Tibial nerve (tissue), 4 donors: ENCODE data around the gene TRAPPC3L. TPM values are rescaled to one million over a fixed set of nuclear protein-coding genes. Genes with fewer than 3 reads are reported as not detected.

Experiments
- DNase-seq, 2 donors: peaks; one replicate each; pipeline ENCODE4 v3.0.0-alpha.2; 2019; ENCODE audit warnings: low spot score in 2 of 2
- H3K27ac ChIP-seq, 4 donors: fragments of 200-600 bp; sonication (generic) in 3 of 4; one replicate each; pipeline ENCODE4 v1.5.1; 2017 to 2019; ENCODE audit warnings: mild to moderate bottlenecking in 1 of 4
- H3K27me3 ChIP-seq, 2 donors: fragments of 200-600 bp; sonication (generic) in 1 of 2; one replicate each; pipeline versions ENCODE4 v1.5.1 to v1.6.0; 2017 to 2019
- H3K36me3 ChIP-seq, 3 donors: fragments of 200-600 bp; sonication (generic); one replicate each; pipeline ENCODE4 v1.5.1; 2018 to 2019
- H3K4me1 ChIP-seq, 4 donors: fragments of 200-600 bp; sonication (generic) in 3 of 4; one replicate each; pipeline ENCODE4 v1.5.1; 2017 to 2019
- H3K4me3 ChIP-seq, 4 donors: fragments of 200-600 bp; sonication (generic) in 3 of 4; one replicate each; pipeline ENCODE4 v1.5.1; 2017 to 2019; ENCODE audit warnings: mild to moderate bottlenecking in 1 of 4, moderate library complexity in 1 of 4
- H3K9me3 ChIP-seq, 4 donors: fragments of 200-600 bp; sonication (generic) in 3 of 4; one replicate each; pipeline ENCODE4 v1.5.1; 2017 to 2019
- CTCF ChIP-seq, 5 experiments: fragments of 200-600 bp in 3 of 5; fragments of 450-650 bp in 2 of 5; sonication (generic) in 3 of 5; IDR thresholded peaks; one replicate each; pipeline ENCODE4 v1.5.1; 2016 to 2019; ENCODE audit warnings: antibody characterized with exemption in 5 of 5, mild to moderate bottlenecking in 3 of 5, moderate library complexity in 2 of 5
- EP300 ChIP-seq, 2 donors: sonication (generic); formaldehyde crosslinking; IDR thresholded peaks; one replicate each; pipeline ENCODE4 v1.6.1; 2017; ENCODE audit warnings: antibody characterized with exemption in 2 of 2, mild to moderate bottlenecking in 1 of 2
- POLR2A ChIP-seq, 2 donors: fragments of 450-650 bp; IDR thresholded peaks; one replicate each; pipeline ENCODE4 v1.6.1; 2017; ENCODE audit warnings: antibody characterized with exemption in 2 of 2, mild to moderate bottlenecking in 2 of 2, moderate library complexity in 2 of 2
- WGBS, 2 donors: methylation state at CpG; one replicate each; pipeline ENCODE4 v1.1.5; 2018; 5-methylcytosine and 5-hydroxymethylcytosine counted together
- total RNA-seq, 4 donors: library from RNA; depleted of rRNA; stranded (reverse); fragments of >200 nt; gene quantifications; one replicate each; pipeline ENCODE4 v1.1.0, GENCODE V29; 2016

TRAPPC3L gene
- total RNA-seq, 4 donors from 2014 or later = 0.21 TPM; not detected in 3

GRCh38 chr6:116564311-116564710 lies 18.8 kb upstream of the TRAPPC3L start:
- 79 to 83% methylated on average over 7 of the region's 7 CpGs for WGBS, 2 donors
- Histone ChIP-seq H3K4me3 (no peak overlapping the region), H3K27me3 (no peaks in the 10 kb centered on the region), H3K27ac (no peak overlapping the region), H3K36me3 (no peaks in the 10 kb centered on the region), H3K9me3 (no peaks in the 10 kb centered on the region), H3K4me1 (peaks cover 0 to 8% (median 0%) of the 10 kb centered on the region in 4 donors)
- TF ChIP-seq EP300 (IDR thresholded peaks at IDR 0.05) = no peak
- TF ChIP-seq POLR2A (IDR thresholded peaks at IDR 0.05) = no peak
- TF ChIP-seq CTCF (IDR thresholded peaks at IDR 0.05) = no peak
- DNase-seq = no peak

GRCh38 chr6:116563830-116564229 lies 18.3 kb upstream of the TRAPPC3L start:
- WGBS, 2 donors = 91 to 97% methylated on average over 8 to 9 of the region's 9 CpGs
- no peak for DNase-seq
- no peak overlapping the region for H3K4me3 ChIP-seq
- H3K27me3 ChIP-seq = no peaks in the 10 kb centered on the region
- H3K36me3 ChIP-seq = no peaks in the 10 kb centered on the region
- H3K9me3 ChIP-seq = no peaks in the 10 kb centered on the region
- TF ChIP-seq EP300 (IDR thresholded peaks at IDR 0.05) (no peak), POLR2A (IDR thresholded peaks at IDR 0.05) (no peak), CTCF (IDR thresholded peaks at IDR 0.05) (no peak)
- H3K27ac ChIP-seq = no peak overlapping the region
- peaks cover 0 to 4% (median 0%) of the 10 kb centered on the region in 4 donors for H3K4me1 ChIP-seq

- Histone ChIP-seq H3K4me1 (no peaks in the 10 kb centered on the region), H3K4me3 (no peak overlapping the region), H3K36me3 (no peaks in the 10 kb centered on the region), H3K9me3 (no peaks in the 10 kb centered on the region), H3K27me3 (no peaks in the 10 kb centered on the region), H3K27ac (no peak overlapping the region)
- no peak for DNase-seq
- TF ChIP-seq POLR2A (IDR thresholded peaks at IDR 0.05) (no peak), CTCF (IDR thresholded peaks at IDR 0.05) (no peak), EP300 (IDR thresholded peaks at IDR 0.05) (no peak)
- 68 to 71% methylated on average over 3 of the region's 3 CpGs for WGBS, 2 donors
These were observed 17.1 kb upstream of the TRAPPC3L start for GRCh38 chr6:116562614-116563013.

- no peaks in the 10 kb centered on the region for H3K36me3 ChIP-seq
- no peak for DNase-seq
- no peaks in the 10 kb centered on the region for H3K9me3 ChIP-seq
- H3K4me3 ChIP-seq = no peak overlapping the region
- TF ChIP-seq POLR2A (IDR thresholded peaks at IDR 0.05) (no peak), EP300 (IDR thresholded peaks at IDR 0.05) (no peak)
- WGBS, 2 donors = 87 to 91% methylated on average over 4 of the region's 4 CpGs
- H3K27ac ChIP-seq = no peak overlapping the region
- no peaks in the 10 kb centered on the region for H3K27me3 ChIP-seq
- H3K4me1 ChIP-seq = no peaks in the 10 kb centered on the region
These were observed 16.5 kb upstream of the TRAPPC3L start for GRCh38 chr6:116562019-116562403.

- Histone ChIP-seq H3K4me3 (peak overlapping the region in 1 of 4 donors; percentile 32), H3K4me1 (no peaks in the 10 kb centered on the region), H3K36me3 (no peaks in the 10 kb centered on the region), H3K9me3 (no peaks in the 10 kb centered on the region), H3K27ac (no peak overlapping the region), H3K27me3 (no peaks in the 10 kb centered on the region)
- peak; percentile 80 to 96 for DNase-seq
- WGBS, 2 donors = 36 to 41% methylated on average over 9 of the region's 9 CpGs
- TF ChIP-seq EP300 (IDR thresholded peaks at IDR 0.05) (no peak), CTCF (IDR thresholded peaks at IDR 0.05) (peak; percentile 86 to 93 (median 90))
These were observed 16.0 kb upstream of the TRAPPC3L start for GRCh38 chr6:116561377-116562018.
